Measurements from ENCODE around the gene PLXDC2.

DNA sequence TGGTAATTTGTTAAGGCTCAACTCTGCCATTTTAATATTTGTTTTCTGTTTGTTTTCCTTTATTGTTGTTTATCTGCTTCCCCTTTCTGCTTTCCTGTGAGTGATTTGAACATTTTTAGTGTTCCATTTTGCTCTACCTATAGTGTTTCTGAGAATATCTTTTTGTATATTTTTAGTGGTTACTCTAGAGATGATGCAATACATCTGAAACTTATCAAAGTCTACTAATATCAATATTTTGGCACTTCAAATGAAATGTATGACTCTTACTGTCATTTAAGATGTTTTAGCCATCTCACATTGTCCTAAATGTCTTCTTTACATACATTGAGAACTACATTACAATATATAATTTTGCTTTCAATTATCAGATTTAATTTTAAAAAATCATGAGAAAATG is 98.9 kb downstream of the PLXDC2 start:
- TF ChIP-seq POLR2A (IDR thresholded peaks at IDR 0.05; ENCODE audit: low read length) (no peak), GATA1 (IDR thresholded peaks at IDR 0.05; ENCODE audit: low read depth, low read length) (no peak)

Data from erythroblast (primary cell).